Measurements from ENCODE around the gene CEND1.

- TF ChIP-seq, protein P1, sequence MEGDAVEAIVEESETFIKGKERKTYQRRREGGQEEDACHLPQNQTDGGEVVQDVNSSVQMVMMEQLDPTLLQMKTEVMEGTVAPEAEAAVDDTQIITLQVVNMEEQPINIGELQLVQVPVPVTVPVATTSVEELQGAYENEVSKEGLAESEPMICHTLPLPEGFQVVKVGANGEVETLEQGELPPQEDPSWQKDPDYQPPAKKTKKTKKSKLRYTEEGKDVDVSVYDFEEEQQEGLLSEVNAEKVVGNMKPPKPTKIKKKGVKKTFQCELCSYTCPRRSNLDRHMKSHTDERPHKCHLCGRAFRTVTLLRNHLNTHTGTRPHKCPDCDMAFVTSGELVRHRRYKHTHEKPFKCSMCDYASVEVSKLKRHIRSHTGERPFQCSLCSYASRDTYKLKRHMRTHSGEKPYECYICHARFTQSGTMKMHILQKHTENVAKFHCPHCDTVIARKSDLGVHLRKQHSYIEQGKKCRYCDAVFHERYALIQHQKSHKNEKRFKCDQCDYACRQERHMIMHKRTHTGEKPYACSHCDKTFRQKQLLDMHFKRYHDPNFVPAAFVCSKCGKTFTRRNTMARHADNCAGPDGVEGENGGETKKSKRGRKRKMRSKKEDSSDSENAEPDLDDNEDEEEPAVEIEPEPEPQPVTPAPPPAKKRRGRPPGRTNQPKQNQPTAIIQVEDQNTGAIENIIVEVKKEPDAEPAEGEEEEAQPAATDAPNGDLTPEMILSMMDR (optimal IDR thresholded peaks at IDR 0.05 in 1 of 3, IDR thresholded peaks at IDR 0.05 in 1 of 3, conservative IDR thresholded peaks at IDR 0.05 in 1 of 3; ENCODE audit: extremely low read depth in 1 of 3, insufficient read depth in 2 of 3, low read length in 3 of 3) = no peak
- peak; percentile 18 for TF ChIP-seq EZH2 (IDR thresholded peaks at IDR 0.05; ENCODE audit: low read length)
Measured at GRCh38 chr11:830295-831117, 40.6 kb upstream of the CEND1 start.

Measured in keratinocyte (primary cell).